GM12874 (cell line): ENCODE data around the gene TBRG4.

ENCODE experiments used
- TF ChIP-seq, protein P1 (sequence below): IDR thresholded peaks from 2 replicates; pipeline ENCODE4 v1.5.1; 2011; ENCODE audit warnings: low read depth, mild to moderate bottlenecking, control low read depth, low read length, moderate library complexity; ENCODE audit not compliant: insufficient read depth

Gene TBRG4

GRCh38 chr7:45092100-45092930 lies 19.2 kb downstream of the TBRG4 start:
- TF ChIP-seq, protein P1, sequence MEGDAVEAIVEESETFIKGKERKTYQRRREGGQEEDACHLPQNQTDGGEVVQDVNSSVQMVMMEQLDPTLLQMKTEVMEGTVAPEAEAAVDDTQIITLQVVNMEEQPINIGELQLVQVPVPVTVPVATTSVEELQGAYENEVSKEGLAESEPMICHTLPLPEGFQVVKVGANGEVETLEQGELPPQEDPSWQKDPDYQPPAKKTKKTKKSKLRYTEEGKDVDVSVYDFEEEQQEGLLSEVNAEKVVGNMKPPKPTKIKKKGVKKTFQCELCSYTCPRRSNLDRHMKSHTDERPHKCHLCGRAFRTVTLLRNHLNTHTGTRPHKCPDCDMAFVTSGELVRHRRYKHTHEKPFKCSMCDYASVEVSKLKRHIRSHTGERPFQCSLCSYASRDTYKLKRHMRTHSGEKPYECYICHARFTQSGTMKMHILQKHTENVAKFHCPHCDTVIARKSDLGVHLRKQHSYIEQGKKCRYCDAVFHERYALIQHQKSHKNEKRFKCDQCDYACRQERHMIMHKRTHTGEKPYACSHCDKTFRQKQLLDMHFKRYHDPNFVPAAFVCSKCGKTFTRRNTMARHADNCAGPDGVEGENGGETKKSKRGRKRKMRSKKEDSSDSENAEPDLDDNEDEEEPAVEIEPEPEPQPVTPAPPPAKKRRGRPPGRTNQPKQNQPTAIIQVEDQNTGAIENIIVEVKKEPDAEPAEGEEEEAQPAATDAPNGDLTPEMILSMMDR = no peak

DNA sequence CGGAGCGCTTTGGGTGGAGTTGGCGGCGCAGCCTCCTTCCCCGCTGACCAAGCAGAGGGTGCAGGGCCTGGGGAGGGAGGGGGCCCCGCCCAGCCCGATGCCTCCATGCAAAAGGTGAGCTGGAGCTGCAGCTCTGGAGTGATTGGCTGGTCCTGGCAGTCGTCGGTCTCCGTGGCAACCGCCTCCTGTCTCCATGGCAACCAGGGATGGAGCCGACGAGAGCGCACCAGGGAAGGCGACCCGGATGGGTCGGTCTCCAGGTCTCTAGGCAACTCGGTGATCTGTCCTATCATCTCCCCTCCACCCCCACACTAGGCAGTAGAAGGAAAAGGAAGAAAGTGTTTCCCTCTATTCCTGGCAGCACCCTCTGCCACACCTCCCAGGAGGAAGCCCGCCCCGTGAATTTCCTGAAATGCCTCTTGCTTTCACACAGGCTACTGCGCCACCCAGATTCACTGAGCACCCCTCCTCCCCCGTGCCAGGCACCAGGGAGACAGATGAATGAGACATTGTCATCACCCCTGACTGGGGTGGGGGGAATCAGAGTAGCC lies 22.1 kb downstream of the TBRG4 start:
- TF ChIP-seq, protein P1 = no peak

DNA sequence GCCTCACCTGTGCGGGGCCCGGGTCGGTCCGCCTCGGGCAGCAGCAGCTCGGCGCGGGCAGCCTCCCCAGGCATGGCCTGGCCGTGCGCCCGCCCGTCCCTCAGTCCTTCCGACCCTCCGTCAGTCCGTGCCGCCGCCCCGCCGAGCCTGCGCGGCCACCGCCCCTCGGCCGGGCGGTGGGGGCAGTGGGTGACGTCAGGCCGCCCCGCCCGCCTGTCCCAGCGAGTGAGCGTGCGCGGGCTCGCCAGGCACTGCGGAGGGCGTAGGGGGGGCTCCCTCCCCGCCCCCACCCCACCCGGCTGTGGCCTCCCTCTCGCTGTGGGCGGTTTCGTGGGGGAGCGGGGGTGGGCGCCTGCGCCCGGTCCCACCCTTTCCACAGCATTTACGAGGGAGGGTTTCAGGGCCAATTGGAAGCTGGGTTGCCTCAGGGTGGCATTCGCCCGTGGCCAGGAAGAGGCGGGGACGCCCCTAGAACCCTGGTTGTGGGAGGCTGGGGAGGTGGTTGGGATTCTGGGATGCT lies 22.6 kb downstream of the TBRG4 start, which contains the start of gene NACAD:
TSS of gene NACAD (minus strand) at position 149 of the 520 bp plus-strand sequence. CDS start at position 74, 75 bp downstream.
- TF ChIP-seq, protein P1 = no peak

GRCh38 chr7:45088146-45088701 lies 23.3 kb downstream of the TBRG4 start:
- TF ChIP-seq, protein P1 = no peak

- TF ChIP-seq, protein P1 = no peak
Measured at GRCh38 chr7:45087301-45088145, 24.0 kb downstream of the TBRG4 start.

DNA sequence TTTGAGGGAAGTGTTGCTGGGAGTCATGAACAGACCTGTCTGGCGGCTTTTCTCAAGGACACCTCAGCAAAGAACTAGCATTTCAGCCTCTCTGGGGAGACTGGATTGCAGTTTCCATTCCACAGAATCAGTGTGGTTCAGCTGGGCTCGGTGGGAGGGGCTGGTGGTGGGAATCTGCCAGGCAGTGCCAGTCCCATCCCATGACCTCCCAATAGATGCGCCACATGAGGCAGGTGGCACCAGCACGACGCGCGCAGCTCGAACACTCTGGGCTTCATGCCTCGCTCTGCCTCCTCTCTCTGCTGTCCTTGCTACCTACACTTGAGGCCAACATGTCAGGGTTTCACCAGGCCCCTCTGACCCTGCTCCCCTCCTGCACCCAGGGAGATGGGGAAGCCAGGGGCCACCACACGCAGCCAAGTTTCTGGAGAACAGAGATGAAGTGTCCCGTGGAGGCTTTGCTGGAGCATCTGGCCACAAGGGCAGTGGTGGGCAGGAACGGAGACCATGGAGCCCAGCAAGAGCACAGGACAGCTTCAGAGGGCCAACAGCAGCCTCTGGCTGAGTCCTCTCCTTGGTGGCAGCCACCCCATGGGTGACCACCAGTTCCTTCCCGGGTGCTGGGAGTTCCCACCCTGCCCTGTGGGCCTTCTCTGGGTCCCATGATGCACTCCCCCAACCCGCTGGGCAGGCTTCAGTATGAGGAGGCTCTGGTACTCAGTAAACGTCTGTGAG lies 25.0 kb downstream of the TBRG4 start:
- TF ChIP-seq, protein P1 = no peak
